Astrocyte (in vitro differentiated cells and primary cell): ENCODE data around the gene TCF19.

Experiments used
- CTCF ChIP-seq: IDR thresholded peaks from 2 replicates; pipeline ENCODE4 v1.5.1; 2011; ENCODE audit warnings: low read depth, mild to moderate bottlenecking, inconsistent platforms, low read length, moderate library complexity; ENCODE audit not compliant: insufficient read depth
- EZH2 ChIP-seq: IDR thresholded peaks from 2 replicates; pipeline ENCODE4 v1.6.1; 2012; ENCODE audit warnings: mild to moderate bottlenecking, low read length, inconsistent platforms; ENCODE audit not compliant: insufficient read depth

GRCh38 chr6:31126396-31127175 is 31.8 kb upstream of the TCF19 start:
- TF ChIP-seq CTCF (no peak), EZH2 (no peak)
